GM18526 (cell line): ENCODE results near the gene RNF151.

Source experiments
- POLR2A ChIP-seq: IDR thresholded peaks from 3 replicates; pipeline ENCODE4 v1.6.1; 2011; ENCODE audit not compliant: insufficient read length; ENCODE audit errors: extremely low read depth

The RNF151 gene

GRCh38 chr16:1932050-1933028, 34.3 kb upstream of the RNF151 start:
- TF ChIP-seq POLR2A: no peak

GRCh38 chr16:1933097-1933661, 33.5 kb upstream of the RNF151 start:
- no peak for TF ChIP-seq POLR2A

- no peak for TF ChIP-seq POLR2A
Observed at GRCh38 chr16:1936945-1937479, 29.6 kb upstream of the RNF151 start.

GRCh38 chr16:1938316-1938715, 28.3 kb upstream of the RNF151 start:
- TF ChIP-seq POLR2A: no peak

- TF ChIP-seq POLR2A: no peak
Observed at GRCh38 chr16:1938910-1939309, 27.7 kb upstream of the RNF151 start.

GRCh38 chr16:1940273-1941161, 26.1 kb upstream of the RNF151 start:
- no peak for TF ChIP-seq POLR2A

GRCh38 chr16:1941162-1942046, 25.3 kb upstream of the RNF151 start:
- no peak for TF ChIP-seq POLR2A

GRCh38 chr16:1942047-1942809, 24.4 kb upstream of the RNF151 start:
- TF ChIP-seq POLR2A: no peak

- peak; percentile 86 for TF ChIP-seq POLR2A
Observed at GRCh38 chr16:1942810-1943726, 23.6 kb upstream of the RNF151 start, which contains the start of gene MSRB1. MSRB1 (minus strand) TSS chr16:1943199; CDS start chr16:1943156, 43 bp downstream.

- no peak for TF ChIP-seq POLR2A
Observed at GRCh38 chr16:1944612-1945199, 21.9 kb upstream of the RNF151 start.

- TF ChIP-seq POLR2A: no peak
Observed at GRCh38 chr16:1945559-1946391, 20.9 kb upstream of the RNF151 start.
